Activated naive CD4-positive, alpha-beta T cell treated with anti-CD3 and anti-CD28 coated beads, Interleukin-2, amount 50 U/mL, for 16 hours (primary cell): Measurements from ENCODE around the gene MAPK11.

Source experiments
- DNase-seq: peaks from one replicate; pipeline ENCODE4 v3.0.0-alpha.2; 2020

The MAPK11 gene

DNA sequence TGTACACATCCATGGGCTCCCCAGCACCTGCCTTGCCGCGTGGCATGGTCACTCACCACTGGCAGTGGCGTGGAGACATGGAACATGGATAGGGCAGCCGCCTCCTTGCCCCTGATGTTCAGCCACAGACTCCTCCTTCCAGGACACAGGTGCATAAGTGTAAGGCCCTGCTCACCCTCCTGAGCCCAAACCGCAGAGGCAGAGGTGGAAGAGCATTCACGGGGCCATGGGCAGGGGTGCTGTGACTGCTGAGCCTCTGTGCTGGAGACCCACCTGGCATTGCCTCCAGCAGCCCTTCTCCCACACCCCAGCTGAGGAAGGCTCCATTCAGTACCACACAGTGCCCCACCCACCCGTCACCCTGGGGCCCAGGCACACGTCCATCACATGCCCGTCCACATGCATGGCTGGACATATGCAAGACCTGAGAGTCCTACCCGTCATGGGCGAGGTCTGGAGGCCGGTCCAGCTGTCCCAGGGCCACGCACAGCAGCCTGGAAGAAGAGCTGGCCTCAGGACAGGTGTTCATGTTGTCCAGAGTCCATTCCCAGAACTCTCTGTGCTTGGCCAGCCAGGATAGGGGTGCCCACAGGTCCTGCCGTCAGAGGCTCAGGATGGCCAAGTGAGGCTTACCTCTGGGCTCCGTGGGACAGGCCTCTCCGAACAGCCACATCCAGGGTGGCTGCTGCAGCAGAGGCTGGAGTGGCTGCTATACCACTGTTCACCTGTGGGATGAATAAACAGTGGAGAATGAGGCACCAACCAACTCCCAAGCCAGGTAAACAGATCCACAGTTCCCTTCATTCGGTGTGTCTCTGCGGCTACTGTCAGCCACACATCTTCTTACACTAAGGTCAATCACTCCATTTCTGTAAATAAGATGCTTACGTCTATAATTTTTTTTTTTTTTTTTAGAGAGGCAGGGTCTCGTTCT lies 23.7 kb downstream of the MAPK11 start:
- no peak for DNase-seq

GRCh38 chr22:50245214-50246072 lies 24.7 kb downstream of the MAPK11 start:
- no peak for DNase-seq

DNA sequence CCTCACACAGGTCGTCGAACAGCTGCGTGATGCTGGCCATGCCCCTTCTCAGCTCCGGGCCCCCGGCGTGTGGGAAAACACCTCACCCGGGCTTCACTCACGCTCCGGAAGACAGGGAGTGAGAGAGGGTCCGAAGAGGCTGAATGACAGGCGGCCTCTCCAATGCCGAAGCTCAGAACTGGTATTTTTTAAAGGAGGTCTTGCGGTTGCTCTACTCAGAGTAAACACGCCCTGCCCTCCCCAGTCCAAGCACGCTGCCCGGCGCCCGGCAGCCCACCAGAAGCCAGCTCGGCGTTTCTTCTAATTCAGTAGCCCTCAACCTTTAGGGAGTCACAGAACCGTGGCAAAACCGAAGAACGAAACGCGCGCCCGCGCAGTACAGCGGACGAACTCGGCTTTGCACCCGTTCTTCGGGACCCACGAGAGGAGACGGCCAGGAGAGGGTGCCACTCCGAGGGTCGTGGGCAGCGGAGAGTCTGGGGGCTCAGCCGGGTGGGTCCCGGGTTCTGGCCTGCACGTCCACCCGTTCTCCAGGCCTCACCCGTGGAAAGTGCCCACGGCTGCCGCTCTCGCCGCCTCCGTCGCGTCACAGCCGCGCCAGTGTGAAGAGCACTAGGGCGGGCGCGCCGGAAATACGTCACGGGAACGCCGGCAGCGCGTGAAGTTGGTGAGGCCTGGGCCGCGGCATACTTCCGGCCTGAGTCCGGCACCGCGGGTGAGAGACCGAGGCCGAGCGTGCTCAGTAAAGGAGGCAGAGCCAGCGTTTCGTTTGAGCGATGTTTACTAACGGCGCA lies 25.6 kb downstream of the MAPK11 start, which contains the start of gene TUBGCP6:
Gene TUBGCP6, minus strand, starts transcription at position 604 of the 794 bp plus-strand sequence. Its CDS starts 564 bp downstream, at position 40.
- DNase-seq, result peak; percentile 94

DNA sequence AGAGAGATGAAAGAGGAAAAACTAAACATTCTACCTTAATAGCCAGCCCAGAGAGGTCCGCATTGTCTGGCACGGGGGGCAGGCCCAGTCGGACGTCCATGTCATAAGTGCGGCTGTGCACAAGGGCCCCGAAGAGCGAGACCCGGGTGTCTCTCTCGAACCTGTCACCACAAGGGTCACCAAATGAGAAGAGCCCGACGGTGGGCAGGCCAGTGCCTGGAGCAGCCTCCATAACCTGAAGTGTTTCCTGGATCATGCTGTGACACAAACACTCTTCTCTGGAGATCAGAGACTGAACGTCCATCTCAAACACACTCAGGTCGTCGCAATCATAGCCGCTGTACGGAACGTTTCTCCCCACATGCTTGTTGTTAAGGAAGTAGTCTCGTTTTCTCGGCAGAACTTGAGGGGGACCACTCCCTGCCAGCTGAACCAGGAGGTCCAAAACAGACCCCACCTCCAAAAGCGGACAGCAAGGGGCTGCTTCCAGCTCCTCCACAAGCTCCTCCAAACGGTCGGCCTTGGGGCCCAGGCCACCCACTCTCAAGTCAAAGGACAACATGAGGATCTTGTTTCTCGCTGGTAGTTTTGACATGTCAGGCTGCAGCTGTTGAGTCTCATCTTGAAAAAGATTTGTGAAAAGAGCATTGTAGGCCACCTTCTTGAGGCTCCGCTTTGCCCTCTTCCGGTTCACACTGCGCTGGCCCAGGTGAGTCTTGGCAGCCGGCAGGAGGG lies 26.3 kb downstream of the MAPK11 start:
- no peak for DNase-seq

GRCh38 chr22:50242406-50242949 lies 27.7 kb downstream of the MAPK11 start:
- no peak for DNase-seq

DNA sequence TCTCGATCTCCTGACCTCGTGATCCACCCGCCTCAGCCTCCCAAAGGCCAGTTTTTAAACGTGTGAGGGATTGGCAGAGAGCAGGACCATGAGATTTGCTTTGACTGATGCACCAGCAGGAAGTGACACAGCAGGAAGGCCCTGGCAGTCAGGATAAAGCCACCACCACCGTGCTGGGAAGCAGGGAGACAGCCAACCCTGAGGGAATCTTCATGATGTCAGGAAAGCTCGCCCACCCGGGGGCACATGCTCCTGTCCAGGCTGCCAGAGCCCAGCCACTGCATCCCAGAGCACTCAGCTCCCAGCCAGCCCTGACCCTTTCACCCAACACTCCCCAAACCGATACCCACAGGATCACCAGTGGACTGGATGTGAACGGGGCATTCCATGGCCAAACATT lies 31.4 kb downstream of the MAPK11 start:
- no peak for DNase-seq

- DNase-seq, result no peak
Measured at GRCh38 chr22:50236731-50237409, 33.3 kb downstream of the MAPK11 start.

GRCh38 chr22:50233223-50233622 lies 37.0 kb downstream of the MAPK11 start:
- DNase-seq, result no peak

GRCh38 chr22:50232481-50233151 lies 37.6 kb downstream of the MAPK11 start:
- DNase-seq, result no peak

DNA sequence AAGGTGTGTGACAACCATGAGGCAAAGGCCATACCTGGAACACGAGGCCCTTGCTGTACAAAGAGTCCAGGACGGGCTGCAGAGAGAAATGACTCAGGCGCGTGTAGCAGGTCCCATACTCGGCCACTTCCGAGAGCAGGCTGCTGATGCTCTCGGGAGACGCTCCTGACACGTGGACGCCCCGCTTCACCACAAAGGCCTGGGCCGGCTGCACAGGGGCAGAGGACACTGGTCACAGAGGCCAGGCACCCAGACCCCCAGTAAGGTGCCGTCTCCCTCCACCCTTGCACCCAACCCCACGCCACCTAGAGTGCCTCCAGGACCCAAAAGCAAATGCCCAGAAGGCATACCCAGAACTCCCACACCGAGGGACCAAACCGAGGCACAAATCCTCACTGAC lies 40.8 kb downstream of the MAPK11 start:
- DNase-seq, result no peak

GRCh38 chr22:50228366-50228765 lies 41.8 kb downstream of the MAPK11 start:
- DNase-seq, result no peak

GRCh38 chr22:50227579-50228215 lies 42.5 kb downstream of the MAPK11 start:
- no peak for DNase-seq

DNA sequence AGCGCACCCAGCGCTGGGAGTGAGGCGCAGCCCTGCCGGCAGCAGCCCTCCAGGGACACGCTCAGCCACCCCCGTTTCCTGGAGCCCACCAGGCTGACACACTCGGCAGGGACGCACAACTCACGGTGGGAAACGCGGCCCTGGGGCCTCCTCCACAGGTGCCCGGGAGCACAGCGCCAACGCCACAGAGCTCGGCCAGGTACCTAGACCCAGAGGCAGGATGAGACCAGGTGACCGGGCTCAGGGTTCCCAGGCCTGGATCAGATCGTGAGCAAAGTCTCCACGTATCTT lies 43.4 kb downstream of the MAPK11 start:
- DNase-seq, result no peak

DNA sequence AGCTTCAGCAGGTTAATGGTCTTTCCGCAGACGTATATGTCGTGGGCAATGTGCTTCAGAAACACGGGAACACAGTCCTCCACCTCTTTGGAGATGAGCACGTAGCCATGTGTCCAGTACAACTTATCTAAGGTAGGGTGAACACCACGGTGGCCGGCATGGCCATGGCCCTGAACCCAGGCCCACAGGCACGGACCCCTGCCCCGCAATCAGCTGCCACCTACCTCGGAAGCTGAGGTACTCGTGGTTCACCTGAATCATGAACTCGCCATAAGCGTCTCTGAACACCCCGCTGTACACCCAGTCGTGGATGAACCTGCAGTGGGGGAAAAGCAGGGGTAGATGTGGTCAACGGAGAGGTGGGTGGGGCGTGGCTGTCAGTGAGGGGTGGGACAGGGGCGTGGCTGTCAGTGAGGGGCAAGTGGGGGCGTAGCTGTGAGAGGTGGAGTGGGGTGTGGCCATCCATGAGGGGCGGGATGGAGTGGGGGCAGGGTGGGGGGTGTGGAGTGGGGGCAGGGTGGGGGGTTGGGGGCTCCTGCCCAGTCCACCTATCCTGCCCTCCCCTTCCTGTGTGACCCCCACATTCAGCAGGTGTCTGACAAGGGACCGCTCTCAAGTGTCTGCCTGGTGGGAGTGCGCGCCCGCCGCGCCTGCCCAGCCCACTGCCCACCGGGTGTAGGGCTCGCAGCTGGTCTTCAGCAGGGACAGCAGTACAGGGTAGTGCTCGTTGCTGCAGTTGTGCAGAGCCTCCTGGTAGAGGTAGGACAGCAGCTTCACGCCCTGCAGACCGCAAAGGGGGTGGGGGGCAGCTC lies 43.9 kb downstream of the MAPK11 start:
- no peak for DNase-seq

DNA sequence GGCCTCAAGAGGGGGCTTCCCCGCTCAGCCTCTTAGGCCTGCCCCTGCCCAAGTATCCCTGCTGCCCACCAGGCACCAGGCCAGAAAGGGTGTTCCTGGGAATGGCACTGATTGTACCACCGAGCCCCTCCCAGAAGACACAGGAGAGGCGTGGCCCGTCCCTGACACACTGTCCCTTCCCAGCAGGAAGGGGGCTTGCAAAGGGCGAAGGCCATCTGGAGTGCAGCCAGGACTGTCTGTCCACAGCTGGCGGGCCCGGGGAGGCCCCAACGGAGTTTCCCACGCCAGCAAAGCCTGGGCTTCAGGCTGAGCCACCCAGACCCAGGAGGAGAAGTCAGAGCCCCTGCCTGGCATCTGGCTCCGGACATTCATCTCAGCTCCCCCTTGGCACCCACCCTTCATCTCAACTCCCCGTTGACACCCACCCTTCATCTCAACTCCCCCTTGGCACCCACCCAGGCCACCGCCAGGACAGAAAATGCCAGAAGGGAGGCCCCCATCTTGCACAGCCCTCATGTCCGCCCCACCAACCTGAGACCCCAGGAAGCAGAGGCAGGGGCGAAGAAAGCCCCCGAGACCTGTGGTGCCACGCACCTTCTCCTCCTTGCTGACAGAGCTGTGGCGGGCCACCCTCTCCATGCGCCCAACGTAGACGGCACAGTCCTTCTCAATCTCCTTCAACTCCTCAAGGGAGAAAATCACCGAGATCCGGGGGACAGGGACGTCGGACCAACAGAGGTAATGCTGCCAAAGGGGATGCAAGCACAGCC lies 44.8 kb downstream of the MAPK11 start:
- no peak for DNase-seq

- DNase-seq, result no peak
Measured at GRCh38 chr22:50224071-50224470, 46.1 kb downstream of the MAPK11 start.

DNA sequence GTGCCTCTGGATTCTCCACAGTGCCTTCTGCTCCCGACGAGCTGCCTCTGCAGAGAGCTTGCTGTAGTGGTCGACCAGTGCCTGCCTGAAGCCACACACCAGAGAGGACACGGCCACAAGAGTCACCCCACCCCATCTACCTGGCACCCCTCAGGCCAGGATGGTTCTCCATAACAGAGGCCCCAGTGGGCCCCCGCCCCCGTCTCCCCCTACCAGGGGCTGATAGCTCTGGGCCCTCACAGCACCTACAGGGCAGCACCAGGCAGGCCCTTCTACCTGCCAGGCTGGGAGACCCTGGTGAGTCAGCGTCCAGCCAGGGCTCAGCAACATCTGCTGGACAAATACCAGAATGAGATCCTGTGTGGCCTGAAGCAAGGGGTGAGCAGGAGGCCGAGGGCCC lies 47.7 kb downstream of the MAPK11 start:
- DNase-seq, result no peak
